Activated CD4-positive, CD25-positive, alpha-beta regulatory T cell treated with anti-CD3 and anti-CD28 coated beads, Interleukin-2, amount 50 U/mL, for 72 hours (primary cell): ENCODE results near the gene CSTA.

Experiments used
- DNase-seq: peaks from one replicate; pipeline ENCODE4 v3.0.0; 2021

The CSTA gene

GRCh38 chr3:122382888-122383666, 58.0 kb downstream of the CSTA start, which contains the start of gene MIX23:
TSS of gene MIX23 (minus strand) at chr3:122383231. CDS start at chr3:122383224, 7 bp downstream.
- peak; percentile 83 for DNase-seq

- peak; percentile 94 for DNase-seq
Observed at GRCh38 chr3:122383771-122384697, 59.0 kb downstream of the CSTA start, which contains the start of gene FAM162A. TSS of gene FAM162A (plus strand) at chr3:122384182. CDS start at chr3:122384266, 84 bp downstream.

- no peak for DNase-seq
Observed at GRCh38 chr3:122387709-122388108, 62.7 kb downstream of the CSTA start.

- no peak for DNase-seq
Observed at GRCh38 chr3:122389197-122389596, 64.1 kb downstream of the CSTA start.

GRCh38 chr3:122389892-122390291, 64.8 kb downstream of the CSTA start:
- DNase-seq = no peak

GRCh38 chr3:122390665-122391064, 65.6 kb downstream of the CSTA start:
- no peak for DNase-seq
